T-helper 1 cell treated with Interleukin-12 subunit alpha and Interleukin-12 subunit beta and Interleukin-4 antibody, amounts not matched to agents 30 μg/mL and 1 μg/mL, for 36 hours (primary cell): ENCODE data around the gene GLT1D1.
A peak's percentile ranks its signal among the peaks of the same experiment; 100 is the strongest.
"Not testable (repeated sequence)": the region's sequence is repeated elsewhere in the genome, so short reads cannot be mapped to it uniquely, and the experiment has no call there.

Source experiments
- H3K27ac Mint-ChIP-seq: one replicate; pipeline ENCODE4 v1.8.0; 2021; ENCODE audit warnings: mild to moderate bottlenecking, mixed read lengths
- H3K27me3 Mint-ChIP-seq: one replicate; pipeline ENCODE4 v1.8.0; 2021; ENCODE audit warnings: low read depth, mixed read lengths
- H3K36me3 Mint-ChIP-seq: one replicate; pipeline ENCODE4 v1.8.0; 2021; ENCODE audit warnings: low read depth, mixed read lengths
- H3K4me1 Mint-ChIP-seq: one replicate; pipeline ENCODE4 v1.8.0; 2021; ENCODE audit warnings: low read depth, mixed read lengths
- H3K4me3 Mint-ChIP-seq: one replicate; pipeline ENCODE4 v1.8.0; 2021; ENCODE audit warnings: mild to moderate bottlenecking, moderate library complexity, mixed read lengths
- H3K9me3 Mint-ChIP-seq: one replicate; pipeline ENCODE4 v1.8.0; 2021; ENCODE audit warnings: mixed read lengths

Gene GLT1D1

DNA sequence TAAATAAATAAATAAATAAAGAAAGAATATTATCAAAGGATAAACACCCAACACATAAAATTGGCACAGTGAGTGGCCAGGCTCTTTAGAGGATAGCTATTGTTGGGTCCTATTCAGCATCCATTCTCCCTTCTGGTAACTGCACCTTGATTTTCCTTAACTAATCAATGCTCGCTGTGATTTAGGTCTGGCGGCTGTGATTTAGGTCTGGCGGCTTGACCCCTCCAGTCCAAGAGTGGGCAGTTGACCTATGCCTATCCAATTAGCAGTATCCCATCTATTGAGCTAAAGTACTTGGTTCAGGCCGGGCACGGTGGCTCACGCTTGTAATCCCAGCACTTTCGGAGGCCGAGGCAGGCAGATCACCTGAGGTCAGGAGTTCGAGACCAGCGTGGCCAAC, 19.9 kb upstream of the GLT1D1 start:
- peaks cover 21% of the 10 kb centered on the region for H3K4me1 Mint-ChIP-seq
- peaks cover 9% of the 10 kb centered on the region for H3K27me3 Mint-ChIP-seq
- H3K4me3 Mint-ChIP-seq = no peak overlapping the region
- no peak overlapping the region for H3K27ac Mint-ChIP-seq
- H3K36me3 Mint-ChIP-seq = peaks cover 5% of the 10 kb centered on the region
- H3K9me3 Mint-ChIP-seq = no peaks in the 10 kb centered on the region

DNA sequence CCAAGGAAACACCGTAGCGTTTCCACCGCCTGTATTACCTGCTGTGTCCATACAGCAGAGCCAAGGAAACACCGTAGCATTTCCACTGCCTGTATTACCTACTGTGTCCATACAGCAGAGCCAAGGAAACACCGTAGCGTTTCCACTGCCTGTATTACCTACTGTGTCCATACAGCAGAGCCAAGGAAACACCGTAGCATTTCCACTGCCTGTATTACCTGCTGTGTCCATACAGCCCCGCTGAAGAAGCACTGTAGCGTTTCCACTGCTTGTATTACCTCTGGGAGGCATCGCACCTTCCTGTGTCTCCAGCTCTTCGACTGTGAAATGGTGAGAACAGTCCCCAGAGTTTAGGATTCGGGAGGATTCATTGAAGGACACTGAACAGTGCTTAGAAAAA, 13.4 kb upstream of the GLT1D1 start:
- H3K27me3 Mint-ChIP-seq = peaks cover 13% of the 10 kb centered on the region
- H3K27ac Mint-ChIP-seq, H3K36me3 Mint-ChIP-seq, H3K4me3 Mint-ChIP-seq, H3K9me3 Mint-ChIP-seq: not testable (repeated sequence)
- H3K4me1 Mint-ChIP-seq = peaks cover 11% of the 10 kb centered on the region

DNA sequence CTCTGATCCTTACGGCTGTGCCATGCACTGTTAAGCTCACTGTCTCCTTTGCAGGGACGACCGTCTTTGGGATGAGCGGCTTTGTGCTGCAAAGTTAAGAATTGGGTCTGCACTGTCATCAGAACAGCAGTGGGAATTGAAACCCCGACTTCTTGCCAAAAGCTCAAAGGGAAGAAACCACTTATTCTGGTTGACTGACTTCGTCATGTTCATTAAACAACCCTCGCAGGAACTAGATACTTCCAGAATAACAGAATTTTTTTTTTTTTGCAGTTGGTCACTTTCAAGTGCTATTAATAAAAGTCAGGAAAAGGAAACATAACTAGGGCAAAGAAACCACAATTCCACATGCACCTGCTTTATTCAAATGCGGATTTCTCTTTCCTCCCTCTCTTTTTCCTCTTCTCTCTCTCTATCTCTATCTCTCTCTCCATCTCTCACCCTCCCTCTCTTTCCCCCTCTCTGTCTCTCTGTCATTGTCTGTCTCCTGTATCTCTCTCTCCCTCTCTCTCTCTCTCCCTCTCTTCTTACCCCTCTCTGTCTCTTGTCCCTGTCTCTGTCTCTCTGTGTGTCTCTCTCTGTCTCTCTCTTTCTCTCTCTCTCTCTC, 12.3 kb upstream of the GLT1D1 start:
- H3K4me3 Mint-ChIP-seq = no peak overlapping the region

DNA sequence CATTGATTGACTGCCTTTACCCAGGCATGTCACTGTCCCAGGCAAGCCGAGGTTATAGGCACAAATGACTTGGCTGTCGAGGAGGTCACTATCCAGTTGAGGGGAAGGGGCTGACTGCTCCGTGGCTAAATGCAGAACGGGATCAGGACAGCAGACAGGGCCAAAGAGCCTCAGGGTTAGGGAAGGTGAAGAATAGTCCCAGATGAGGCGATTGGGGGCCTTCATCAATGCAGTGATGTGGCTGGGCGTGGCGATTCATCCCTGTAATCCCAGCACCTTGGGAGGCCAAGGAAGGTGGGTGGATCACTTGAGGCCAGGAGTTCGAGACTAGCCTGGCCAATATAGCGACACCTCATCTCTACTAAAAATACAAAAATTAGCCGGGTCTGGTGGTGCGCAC, 10.7 kb upstream of the GLT1D1 start:
- Mint-ChIP-seq H3K27me3 (peaks cover 8% of the 10 kb centered on the region), H3K36me3 (peaks cover 1% of the 10 kb centered on the region), H3K4me3 (no peak overlapping the region), H3K4me1 (peaks cover 11% of the 10 kb centered on the region), H3K27ac (no peak overlapping the region), H3K9me3 (no peaks in the 10 kb centered on the region)

More for the DNA sequence above, 12.3 kb upstream of the GLT1D1 start:
- no peaks in the 10 kb centered on the region for H3K9me3 Mint-ChIP-seq
- peaks cover 11% of the 10 kb centered on the region for H3K4me1 Mint-ChIP-seq
- H3K36me3 Mint-ChIP-seq = peaks cover 1% of the 10 kb centered on the region
- peaks cover 8% of the 10 kb centered on the region for H3K27me3 Mint-ChIP-seq
- H3K27ac Mint-ChIP-seq = no peak overlapping the region

DNA sequence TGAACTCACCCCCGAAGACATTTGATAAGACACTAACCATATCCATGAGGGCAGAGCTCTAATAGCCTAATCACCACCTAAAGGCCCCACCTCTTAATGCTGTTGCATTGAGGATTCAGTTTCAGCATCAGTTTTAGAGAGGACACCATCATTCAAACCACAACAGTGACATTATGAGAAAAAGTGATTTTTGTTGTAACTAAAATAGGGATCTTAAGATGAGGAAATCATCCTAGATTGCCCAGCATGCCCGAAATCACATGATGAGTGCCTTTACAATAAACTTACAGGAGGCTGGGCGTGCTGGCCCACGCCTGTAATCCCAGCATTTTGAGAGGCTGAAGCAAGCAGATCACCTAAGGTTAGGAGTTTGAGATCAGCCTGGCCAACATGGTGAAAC, 9.7 kb upstream of the GLT1D1 start:
- Mint-ChIP-seq H3K4me1 (peaks cover 11% of the 10 kb centered on the region), H3K9me3 (no peaks in the 10 kb centered on the region), H3K4me3 (no peak overlapping the region), H3K27me3 (peaks cover 8% of the 10 kb centered on the region), H3K27ac (no peak overlapping the region), H3K36me3 (peaks cover 1% of the 10 kb centered on the region)

DNA sequence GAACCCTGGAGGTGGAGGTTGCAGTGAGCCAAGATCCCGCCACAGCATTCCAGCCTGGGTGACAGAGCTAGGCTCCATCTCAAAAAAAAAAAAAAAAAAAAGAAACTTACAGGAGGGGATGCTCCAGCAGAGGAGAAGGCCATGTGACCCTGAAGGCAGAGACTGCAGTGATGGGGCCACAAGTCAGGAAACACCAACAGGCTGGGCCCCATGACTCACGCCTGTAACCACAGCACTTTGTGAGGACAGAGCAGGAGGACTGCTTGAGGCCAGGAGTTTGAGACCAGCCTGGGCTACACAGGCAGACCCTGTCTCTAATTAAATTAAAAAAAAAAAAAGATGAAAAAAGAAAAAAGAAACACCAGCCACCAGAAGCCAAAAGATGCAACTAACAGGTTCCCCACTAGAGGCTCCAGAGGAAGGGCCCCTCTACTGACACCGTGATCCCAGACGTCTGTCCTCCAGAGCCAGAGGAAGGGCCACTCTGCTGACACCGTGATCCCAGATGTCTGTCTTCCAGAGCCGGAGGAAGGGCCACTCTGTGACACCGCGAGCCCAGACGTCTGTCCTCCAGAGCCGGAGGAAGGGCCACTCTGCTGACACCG, 9.1 kb upstream of the GLT1D1 start:
- Mint-ChIP-seq H3K36me3 (peaks cover 1% of the 10 kb centered on the region), H3K4me3 (no peak overlapping the region), H3K27me3 (peaks cover 8% of the 10 kb centered on the region), H3K4me1 (peaks cover 11% of the 10 kb centered on the region), H3K27ac (no peak overlapping the region), H3K9me3 (no peaks in the 10 kb centered on the region)

DNA sequence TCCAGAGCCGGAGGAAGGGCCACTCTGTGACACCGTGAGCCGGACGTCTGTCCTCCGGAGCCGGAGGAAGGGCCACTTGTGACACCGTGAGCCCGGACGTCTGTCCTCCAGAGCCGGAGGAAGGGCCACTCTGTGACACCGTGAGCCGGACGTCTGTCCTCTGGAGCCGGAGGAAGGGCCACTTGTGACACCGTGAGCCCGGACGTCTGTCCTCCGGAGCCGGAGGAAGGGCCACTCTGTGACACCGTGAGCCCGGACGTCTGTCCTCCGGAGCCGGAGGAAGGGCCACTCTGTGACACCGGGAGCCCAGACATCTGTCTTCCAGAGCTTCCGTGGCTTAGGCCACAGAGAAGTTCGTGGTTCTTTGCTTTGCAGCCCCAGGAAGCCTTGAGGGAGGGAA, 6.6 kb upstream of the GLT1D1 start:
- H3K4me3 Mint-ChIP-seq, H3K27ac Mint-ChIP-seq, H3K9me3 Mint-ChIP-seq, H3K36me3 Mint-ChIP-seq, H3K4me1 Mint-ChIP-seq: not testable (repeated sequence)
- H3K27me3 Mint-ChIP-seq = peaks cover 12% of the 10 kb centered on the region

DNA sequence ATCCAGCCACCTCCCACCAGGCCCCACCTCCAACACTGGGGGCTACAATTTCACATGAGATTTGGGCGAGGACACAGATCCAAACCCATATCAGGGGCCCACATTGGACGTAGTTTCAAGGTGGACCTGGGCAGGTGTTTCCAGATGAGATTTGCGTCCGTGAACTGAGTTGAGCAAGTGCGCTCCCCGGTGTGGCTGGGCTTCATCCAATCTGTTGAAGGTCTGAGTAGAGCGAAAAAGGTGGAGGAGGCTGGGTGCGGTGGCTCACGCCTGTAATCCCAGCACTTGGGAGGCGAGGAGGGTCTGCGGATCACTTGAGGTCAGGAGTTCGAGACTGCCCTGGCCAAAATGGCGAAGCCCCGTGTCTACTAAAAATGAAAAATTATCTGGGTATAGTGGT, 4.9 kb upstream of the GLT1D1 start:
- Mint-ChIP-seq H3K9me3 (no peaks in the 10 kb centered on the region), H3K4me1 (peaks cover under 1% of the 10 kb centered on the region), H3K36me3 (peaks cover under 1% of the 10 kb centered on the region), H3K4me3 (no peak overlapping the region), H3K27ac (no peak overlapping the region), H3K27me3 (peaks cover 22% of the 10 kb centered on the region)

DNA sequence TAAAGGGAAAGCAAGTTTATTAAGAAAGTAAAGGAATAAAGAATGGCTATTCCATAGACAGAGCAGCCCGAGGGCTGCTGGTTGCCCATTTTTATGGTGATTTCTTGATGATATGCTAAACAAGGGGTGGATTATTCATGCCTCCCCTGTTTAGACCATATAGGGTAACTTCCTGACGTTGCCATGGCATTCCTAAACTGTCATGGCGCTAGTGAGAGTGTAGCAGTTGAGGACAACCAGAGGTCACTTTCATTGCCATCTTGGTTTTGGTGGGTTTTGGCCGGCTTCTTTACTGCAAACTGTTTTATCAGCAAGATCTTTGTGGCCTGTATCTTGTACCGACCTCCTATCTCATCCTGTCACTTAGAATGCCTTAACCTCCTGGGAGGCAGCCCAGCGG, 3.5 kb upstream of the GLT1D1 start:
- peaks cover 33% of the 10 kb centered on the region for H3K27me3 Mint-ChIP-seq
- H3K4me1 Mint-ChIP-seq, H3K4me3 Mint-ChIP-seq: not testable (repeated sequence)

DNA sequence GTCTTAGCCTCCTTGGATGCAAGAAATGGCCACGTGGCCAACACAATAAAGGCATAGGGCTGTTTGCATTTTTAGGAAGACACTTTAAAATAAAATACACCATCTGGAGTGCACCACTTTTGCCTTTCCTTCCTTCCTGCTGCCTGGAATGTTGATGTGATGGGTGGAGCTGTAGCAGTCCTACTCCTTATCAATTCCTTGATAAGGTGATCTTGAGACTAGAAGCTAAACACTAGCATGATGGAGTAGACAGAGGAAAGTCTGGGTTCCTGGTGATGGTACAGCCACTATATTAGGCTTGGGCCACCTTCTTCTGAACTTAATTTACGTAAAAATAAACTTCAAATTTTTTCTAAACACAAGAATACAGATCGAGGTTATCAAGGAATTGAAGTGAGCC, 2.9 kb upstream of the GLT1D1 start:
- Mint-ChIP-seq H3K4me1 (no peaks in the 10 kb centered on the region), H3K4me3 (no peak overlapping the region), H3K9me3 (no peaks in the 10 kb centered on the region), H3K27ac (no peak overlapping the region), H3K27me3 (peaks cover 34% of the 10 kb centered on the region), H3K36me3 (no peaks in the 10 kb centered on the region)

More for the DNA sequence above, 3.5 kb upstream of the GLT1D1 start:
- H3K9me3 Mint-ChIP-seq, H3K27ac Mint-ChIP-seq, H3K36me3 Mint-ChIP-seq: not testable (repeated sequence)

DNA sequence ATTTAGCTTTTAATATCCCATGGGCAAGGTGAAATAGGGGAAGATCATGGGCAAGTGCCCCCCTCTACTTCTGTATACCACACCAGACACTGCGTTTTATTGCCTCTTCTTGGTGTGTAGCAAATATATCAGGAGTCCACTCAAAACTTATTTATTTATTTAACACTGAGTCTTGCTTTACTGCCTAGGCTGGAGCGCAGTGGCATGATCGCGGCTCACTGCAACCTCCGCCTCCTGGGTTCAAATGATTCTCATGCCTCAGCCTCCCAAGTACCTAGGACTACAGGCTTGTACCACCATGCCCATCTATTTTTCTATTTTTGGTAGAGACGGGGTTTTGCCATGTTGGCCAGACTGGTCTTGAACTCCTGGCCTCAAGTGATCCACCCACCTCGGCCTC, 1.8 kb upstream of the GLT1D1 start:
- not testable (repeated sequence) for H3K4me1 Mint-ChIP-seq, H3K4me3 Mint-ChIP-seq, H3K9me3 Mint-ChIP-seq

DNA sequence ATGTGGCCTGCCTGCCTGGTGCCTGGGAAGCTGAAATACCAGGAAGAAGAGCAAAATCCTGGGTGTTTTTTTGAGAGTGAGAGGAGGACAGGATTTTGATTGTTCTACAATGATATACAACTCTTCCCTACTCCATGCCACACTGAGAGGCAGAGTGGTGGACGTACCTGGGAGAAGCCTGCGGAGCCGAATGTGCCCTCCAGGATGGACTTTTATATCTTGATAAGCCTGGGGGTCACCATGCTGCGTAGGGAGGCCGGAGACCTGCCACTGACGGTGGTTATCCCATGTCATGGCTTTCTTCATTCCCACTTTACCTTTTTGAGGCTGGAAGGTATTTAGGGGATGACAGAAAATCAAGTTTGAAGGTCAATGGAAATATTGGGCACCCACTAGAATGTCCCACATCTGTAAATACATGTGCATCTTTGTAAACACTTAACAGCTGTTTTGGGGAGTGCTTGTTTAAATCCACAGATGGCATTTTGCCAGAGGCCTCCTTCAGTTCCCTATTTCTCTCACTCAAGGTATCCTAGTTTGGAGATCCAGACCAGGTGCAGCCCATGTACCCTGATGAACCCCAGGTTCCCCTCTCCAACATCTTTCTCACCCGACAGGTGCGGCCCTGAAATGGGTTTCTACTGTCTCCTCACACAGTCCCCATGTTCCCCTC, 1.1 kb upstream of the GLT1D1 start:
- Mint-ChIP-seq H3K4me1 (no peaks in the 10 kb centered on the region), H3K27me3 (peaks cover 34% of the 10 kb centered on the region), H3K27ac (no peak overlapping the region), H3K4me3 (no peak overlapping the region), H3K9me3 (no peaks in the 10 kb centered on the region), H3K36me3 (no peaks in the 10 kb centered on the region)

More for the DNA sequence above, 1.8 kb upstream of the GLT1D1 start:
- H3K36me3 Mint-ChIP-seq, H3K27ac Mint-ChIP-seq: not testable (repeated sequence)
- peaks cover 34% of the 10 kb centered on the region for H3K27me3 Mint-ChIP-seq

DNA sequence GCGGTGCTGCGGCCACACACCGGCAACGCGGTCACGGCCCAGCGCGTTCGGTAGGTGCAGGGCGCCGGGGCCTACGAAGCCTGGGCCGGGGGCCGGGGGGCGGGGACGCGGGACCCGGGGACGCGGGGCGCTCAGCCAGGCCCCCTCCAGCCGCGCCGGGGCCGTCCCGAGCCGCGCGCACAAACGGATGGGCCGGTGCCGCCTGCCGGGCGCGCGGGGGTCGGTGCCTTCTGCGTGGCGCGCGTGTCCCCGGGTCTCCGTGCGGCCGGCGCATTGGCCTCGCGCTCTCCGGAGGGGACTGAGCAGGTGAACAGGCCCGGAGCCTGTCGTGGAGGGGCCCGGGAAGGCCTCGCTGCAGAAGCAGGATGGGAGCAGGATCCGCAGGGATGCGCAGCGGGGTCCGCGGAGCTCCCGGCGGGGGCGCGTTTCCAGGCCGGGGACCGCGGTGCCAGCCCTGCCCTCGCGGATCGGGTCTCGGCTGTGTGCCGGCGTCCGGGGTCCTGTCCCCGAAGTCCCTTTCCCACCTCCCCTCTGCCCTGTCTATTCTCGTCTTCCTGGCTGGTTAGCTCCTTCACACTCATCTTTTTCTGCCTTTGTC, 421 bp downstream of the GLT1D1 start:
- peaks cover 34% of the 10 kb centered on the region for H3K27me3 Mint-ChIP-seq
- H3K4me1 Mint-ChIP-seq = no peaks in the 10 kb centered on the region
- no peaks in the 10 kb centered on the region for H3K9me3 Mint-ChIP-seq
- H3K36me3 Mint-ChIP-seq = no peaks in the 10 kb centered on the region
- no peak overlapping the region for H3K27ac Mint-ChIP-seq
- peak overlapping the region; percentile 41 for H3K4me3 Mint-ChIP-seq

DNA sequence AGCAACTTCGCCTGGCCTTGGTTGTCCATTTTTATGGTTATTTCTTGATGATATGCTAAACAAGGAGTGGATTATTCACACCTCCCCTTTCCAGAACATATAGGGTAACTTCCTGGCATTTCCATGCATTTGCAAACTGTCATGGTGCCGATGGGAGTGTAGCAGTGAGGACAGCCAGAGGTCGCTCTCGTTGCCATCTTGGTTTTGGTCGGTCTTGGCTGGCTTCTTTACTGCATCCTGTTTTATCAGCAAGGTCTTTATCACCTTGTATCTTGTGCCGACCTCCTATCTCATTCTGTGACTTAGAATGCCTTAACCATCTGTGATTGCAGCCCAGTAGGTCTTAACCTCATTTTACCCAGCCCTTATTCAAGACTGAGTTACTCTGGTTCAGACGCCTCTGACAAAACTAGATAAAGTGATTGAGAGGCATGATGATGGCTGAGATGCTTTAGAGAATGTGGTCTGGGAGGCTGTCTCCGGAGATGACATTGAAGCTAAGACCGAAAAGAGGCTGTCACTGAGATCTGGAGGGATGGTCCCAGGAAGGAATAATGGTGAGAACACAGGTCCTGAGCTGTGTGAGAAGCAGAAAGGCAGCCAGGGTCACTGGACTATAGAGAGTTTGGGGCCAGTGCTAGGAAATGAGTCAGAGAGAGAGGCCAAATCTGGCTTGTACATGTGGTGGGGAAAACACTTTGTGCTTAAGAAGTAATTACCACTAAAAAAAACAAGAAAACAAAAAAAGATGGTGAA, 2.9 kb downstream of the GLT1D1 start:
- Mint-ChIP-seq H3K27ac (no peak overlapping the region), H3K9me3 (no peaks in the 10 kb centered on the region), H3K4me3 (no peak overlapping the region), H3K4me1 (no peaks in the 10 kb centered on the region), H3K36me3 (no peaks in the 10 kb centered on the region), H3K27me3 (peaks cover 30% of the 10 kb centered on the region)

DNA sequence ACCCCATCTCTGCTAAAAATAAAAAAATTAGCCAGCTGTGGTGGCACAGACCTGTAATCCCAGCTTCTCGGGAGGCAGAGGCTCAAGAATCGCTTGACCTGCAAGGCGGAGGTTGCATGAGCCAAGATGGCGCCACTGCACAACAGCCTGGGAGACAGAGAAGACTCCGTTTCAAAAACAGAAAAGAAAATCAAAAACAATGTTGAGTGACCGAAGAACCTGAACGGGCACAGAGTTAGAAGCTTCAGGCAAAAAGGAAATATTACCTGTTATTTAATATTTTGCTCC, 3.5 kb downstream of the GLT1D1 start:
- H3K4me3 Mint-ChIP-seq = no peak overlapping the region
- no peaks in the 10 kb centered on the region for H3K36me3 Mint-ChIP-seq
- peaks cover 24% of the 10 kb centered on the region for H3K27me3 Mint-ChIP-seq
- no peaks in the 10 kb centered on the region for H3K9me3 Mint-ChIP-seq
- no peak overlapping the region for H3K27ac Mint-ChIP-seq
- no peaks in the 10 kb centered on the region for H3K4me1 Mint-ChIP-seq
